ENCODE data around the gene COL15A1. TPM values are rescaled to one million over a fixed set of nuclear protein-coding genes. Genes with fewer than 3 reads are reported as not detected.

COL15A1 gene
- total RNA-seq, 4 donors from 2014 or later = 8.0 to 15.2 (median 12.8) TPM

- H3K4me1 ChIP-seq = no peaks in the 10 kb centered on the region
- no peaks in the 10 kb centered on the region for H3K36me3 ChIP-seq
- intact Hi-C loops (cut with DNase I) = no loop called here
- DNase-seq = no peak
- H3K9me3 ChIP-seq = no peaks in the 10 kb centered on the region
- H3K4me3 ChIP-seq (replicated peaks in 1 of 3) = no peak overlapping the region
- no peaks in the 10 kb centered on the region for H3K27me3 ChIP-seq
- TF ChIP-seq, protein P1, sequence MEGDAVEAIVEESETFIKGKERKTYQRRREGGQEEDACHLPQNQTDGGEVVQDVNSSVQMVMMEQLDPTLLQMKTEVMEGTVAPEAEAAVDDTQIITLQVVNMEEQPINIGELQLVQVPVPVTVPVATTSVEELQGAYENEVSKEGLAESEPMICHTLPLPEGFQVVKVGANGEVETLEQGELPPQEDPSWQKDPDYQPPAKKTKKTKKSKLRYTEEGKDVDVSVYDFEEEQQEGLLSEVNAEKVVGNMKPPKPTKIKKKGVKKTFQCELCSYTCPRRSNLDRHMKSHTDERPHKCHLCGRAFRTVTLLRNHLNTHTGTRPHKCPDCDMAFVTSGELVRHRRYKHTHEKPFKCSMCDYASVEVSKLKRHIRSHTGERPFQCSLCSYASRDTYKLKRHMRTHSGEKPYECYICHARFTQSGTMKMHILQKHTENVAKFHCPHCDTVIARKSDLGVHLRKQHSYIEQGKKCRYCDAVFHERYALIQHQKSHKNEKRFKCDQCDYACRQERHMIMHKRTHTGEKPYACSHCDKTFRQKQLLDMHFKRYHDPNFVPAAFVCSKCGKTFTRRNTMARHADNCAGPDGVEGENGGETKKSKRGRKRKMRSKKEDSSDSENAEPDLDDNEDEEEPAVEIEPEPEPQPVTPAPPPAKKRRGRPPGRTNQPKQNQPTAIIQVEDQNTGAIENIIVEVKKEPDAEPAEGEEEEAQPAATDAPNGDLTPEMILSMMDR (IDR thresholded peaks at IDR 0.05) = no peak
- no peak for TF ChIP-seq POLR2A (IDR thresholded peaks at IDR 0.05)
- no peak overlapping the region for H3K27ac ChIP-seq
- WGBS, 2 donors = 76 to 89% methylated on average over 4 of the region's 4 CpGs
Measured at GRCh38 chr9:99035313-99035712, 91.6 kb downstream of the COL15A1 start.

DNA sequence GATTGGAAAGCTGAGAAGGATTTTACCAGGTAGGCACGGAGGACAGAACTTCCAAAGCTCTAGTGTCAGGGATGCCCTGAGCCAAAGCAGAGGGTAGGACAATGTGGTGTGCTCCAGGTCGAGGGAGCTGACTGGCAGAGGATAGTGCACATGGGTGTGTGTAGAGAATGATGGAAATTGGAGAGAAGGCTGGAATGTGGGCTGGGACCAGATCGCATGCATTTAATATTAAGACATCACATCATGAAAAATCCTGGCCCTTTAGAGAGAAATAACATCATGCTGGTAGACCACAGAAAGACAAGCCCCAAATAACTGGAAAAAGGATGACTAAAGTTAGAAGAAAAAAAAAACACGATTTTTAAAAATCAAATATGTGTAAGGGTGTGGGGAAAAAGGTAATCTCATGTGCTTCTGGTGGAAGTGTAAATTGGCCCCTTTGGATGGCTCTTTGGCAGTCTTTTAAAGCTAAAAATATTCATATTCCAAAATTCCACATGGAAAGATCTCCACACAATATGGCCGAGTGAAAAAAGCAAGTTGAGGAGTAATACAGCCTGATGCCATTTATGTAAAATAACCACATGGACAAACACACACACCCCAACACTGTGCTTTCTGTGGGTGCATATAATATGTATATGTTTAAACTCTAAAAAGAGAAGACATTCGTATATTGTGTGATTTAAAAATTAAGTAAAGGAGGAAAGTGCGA, 94.2 kb downstream of the COL15A1 start:
- no peak for TF ChIP-seq POLR2A (IDR thresholded peaks at IDR 0.05)
- TF ChIP-seq, protein P1 (IDR thresholded peaks at IDR 0.05) = no peak

DNA sequence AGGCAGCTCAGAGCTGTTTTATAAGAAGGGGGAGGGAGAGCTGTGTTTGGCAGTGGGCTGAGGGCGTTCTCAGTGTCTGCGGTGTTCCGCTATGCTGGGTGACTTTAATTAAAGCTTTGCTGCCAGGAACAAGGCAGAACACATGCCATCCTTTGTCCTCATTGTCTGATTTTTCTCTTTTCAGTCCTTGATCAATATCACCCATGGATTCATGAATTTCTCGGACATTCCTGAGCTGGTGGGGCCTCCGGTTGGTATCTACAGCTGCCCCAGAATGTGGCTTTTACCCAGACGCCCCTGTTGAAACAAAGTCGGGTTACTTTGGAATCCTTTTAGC, 94.7 kb downstream of the COL15A1 start:
- intact Hi-C loops (cut with DNase I) = no loop called here
- DNase-seq = no peak
- H3K27me3 ChIP-seq = no peaks in the 10 kb centered on the region
- H3K4me1 ChIP-seq = no peaks in the 10 kb centered on the region
- no peak for TF ChIP-seq POLR2A (IDR thresholded peaks at IDR 0.05)
- TF ChIP-seq, protein P1 (IDR thresholded peaks at IDR 0.05) = no peak
- 81 to 83% methylated on average over 7 of the region's 7 CpGs for WGBS, 2 donors
- no peaks in the 10 kb centered on the region for H3K9me3 ChIP-seq
- no peak overlapping the region for H3K4me3 ChIP-seq (replicated peaks in 1 of 3)
- H3K36me3 ChIP-seq = no peaks in the 10 kb centered on the region
- H3K27ac ChIP-seq = no peak overlapping the region

More for the DNA sequence above, 94.2 kb downstream of the COL15A1 start:
- Histone ChIP-seq H3K27ac (no peak overlapping the region), H3K36me3 (no peaks in the 10 kb centered on the region), H3K27me3 (no peaks in the 10 kb centered on the region), H3K4me3 (replicated peaks in 1 of 3) (no peak overlapping the region), H3K9me3 (no peaks in the 10 kb centered on the region), H3K4me1 (no peaks in the 10 kb centered on the region)
- 85% methylated on average over 7 of the region's 7 CpGs for WGBS, 2 donors
- no peak for DNase-seq
- intact Hi-C loops (cut with DNase I) = no loop called here

DNA sequence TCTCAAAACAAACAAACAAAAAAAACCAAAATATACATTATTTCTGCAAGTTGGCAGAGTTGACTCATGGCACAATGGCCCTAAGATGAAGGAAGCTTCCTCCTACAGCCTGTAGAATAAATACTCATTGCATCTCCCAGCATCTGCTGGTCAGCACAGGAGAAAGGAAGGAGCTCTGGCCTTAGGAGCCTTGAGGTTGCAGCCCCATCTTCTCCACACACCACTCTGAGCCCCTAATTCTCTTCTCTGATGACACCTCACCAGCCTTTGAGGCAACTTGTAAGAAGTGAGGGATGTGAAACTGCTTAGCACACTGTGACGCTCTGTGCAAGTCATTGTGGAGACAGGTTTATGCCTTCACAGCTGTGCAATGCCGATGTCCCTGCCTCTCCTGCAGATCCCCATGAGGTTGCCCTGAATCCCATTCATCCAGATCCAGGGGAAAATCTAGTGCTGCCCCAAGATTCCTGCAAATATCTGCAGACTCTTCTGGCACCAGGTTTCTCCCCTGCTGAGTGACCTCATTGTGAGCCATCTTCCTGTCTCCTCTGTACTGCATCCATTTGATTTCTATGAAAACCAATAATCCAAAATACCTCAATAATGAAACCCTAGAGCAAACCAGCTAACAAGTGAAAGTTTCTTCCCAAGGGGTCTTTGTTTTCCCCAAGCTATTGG, 95.9 kb downstream of the COL15A1 start:
- H3K27me3 ChIP-seq = no peaks in the 10 kb centered on the region
- H3K36me3 ChIP-seq = no peaks in the 10 kb centered on the region
- WGBS, 2 donors = 71 to 79% methylated on average over 2 of the region's 2 CpGs
- no peak for DNase-seq
- no peak overlapping the region for H3K4me3 ChIP-seq (replicated peaks in 1 of 3)
- H3K4me1 ChIP-seq = no peaks in the 10 kb centered on the region
- intact Hi-C loops (cut with DNase I) = no loop called here
- no peak for TF ChIP-seq POLR2A (IDR thresholded peaks at IDR 0.05)
- TF ChIP-seq, protein P1 (IDR thresholded peaks at IDR 0.05) = no peak
- no peak overlapping the region for H3K27ac ChIP-seq
- H3K9me3 ChIP-seq = no peaks in the 10 kb centered on the region

GRCh38 chr9:99040251-99040900, 96.7 kb downstream of the COL15A1 start:
- no peak for DNase-seq
- intact Hi-C loops (cut with DNase I) = no loop called here
- no peaks in the 10 kb centered on the region for H3K27me3 ChIP-seq
- H3K9me3 ChIP-seq = no peaks in the 10 kb centered on the region
- no peaks in the 10 kb centered on the region for H3K36me3 ChIP-seq
- H3K4me3 ChIP-seq (replicated peaks in 1 of 3) = no peak overlapping the region
- H3K27ac ChIP-seq = no peak overlapping the region
- no peaks in the 10 kb centered on the region for H3K4me1 ChIP-seq
- no peak for TF ChIP-seq POLR2A (IDR thresholded peaks at IDR 0.05)
- TF ChIP-seq, protein P1 (IDR thresholded peaks at IDR 0.05) = no peak
- WGBS, 2 donors = 90 to 92% methylated on average over 10 of the region's 10 CpGs
